IMR-90 (cell line): ENCODE measurements around the gene TPM4. TPM values are rescaled to one million over a fixed set of nuclear protein-coding genes. Genes with fewer than 3 reads are reported as not detected.

Experiments used
- ATAC-seq: fragments of 200-7000 bp; cut with Tn5 transposase; 2 replicates; pipeline ENCODE4 v1.9.1; 2020; ENCODE audit warnings: low read depth, mild to moderate bottlenecking, moderate library complexity
- BruUV-seq: library from RNA; stranded (reverse); fragments of 400-500 nt; replicated peaks from 2 replicates; lab custom pipeline; 2021; lab: Mats Ljungman, UMichigan
- CTCF ChIA-PET: fragments of 300-600 bp; formaldehyde crosslinking; extraction: SDS; loops from one replicate; lab custom pipeline; 2021; ENCODE audit warnings: antibody characterized with exemption; lab: Yijun Ruan, JAX
- POLR2A ChIA-PET: fragments of 300-600 bp; sonication (Branson Sonifier 250); formaldehyde crosslinking; loops from one replicate; lab custom pipeline; 2022; ENCODE audit warnings: antibody characterized with exemption; ENCODE audit not compliant: unreplicated experiment; lab: Charles Lee
- DNase-seq: peaks from one replicate; pipeline ENCODE4 v3.0.0; 2013
- H2AFZ ChIP-seq: replicated peaks from 2 replicates; pipeline ENCODE3; 2013; ENCODE audit warnings: low read length, mild to moderate bottlenecking; ENCODE audit not compliant: poor library complexity
- H2AK5ac ChIP-seq: 2 replicates; pipeline ENCODE4 v1.6.1; 2013; ENCODE audit warnings: low read depth, low read length, inconsistent platforms
- H2AK9ac ChIP-seq: replicated peaks from 2 replicates; pipeline ENCODE3; 2013; ENCODE audit warnings: mild to moderate bottlenecking, low read depth, low read length, moderate library complexity; ENCODE audit not compliant: poor library complexity
- H2BK120ac ChIP-seq: 2 replicates; pipeline ENCODE4 v1.6.1; 2013; ENCODE audit warnings: low read depth, low read length, inconsistent platforms
- H2BK15ac ChIP-seq: 3 replicates; pipeline ENCODE4 v1.6.1; 2013; ENCODE audit warnings: low read depth, low read length, inconsistent platforms
- H2BK20ac ChIP-seq: 2 replicates; pipeline ENCODE4 v1.6.1; 2013; ENCODE audit warnings: low read depth, mild to moderate bottlenecking, inconsistent platforms, low read length, moderate library complexity
- H2BK5ac ChIP-seq: 2 replicates; pipeline ENCODE4 v1.6.1; 2013; ENCODE audit warnings: mild to moderate bottlenecking, low read depth, low read length, inconsistent platforms; ENCODE audit not compliant: poor library complexity, severe bottlenecking
- H3K14ac ChIP-seq: replicated peaks from 2 replicates; pipeline ENCODE4 v1.6.1; 2013; ENCODE audit warnings: low read depth, low read length, inconsistent platforms
- H3K18ac ChIP-seq: 2 replicates; pipeline ENCODE4 v1.6.1; 2013; ENCODE audit warnings: low read depth, low read length, control low read depth
- H3K23ac ChIP-seq: 2 replicates; pipeline ENCODE4 v1.6.1; 2013; ENCODE audit warnings: low read depth, low read length, inconsistent platforms
- H3K27ac ChIP-seq: 2 replicates; pipeline ENCODE4 v1.5.1; 2013; ENCODE audit warnings: mild to moderate bottlenecking, control low read depth, low read length; ENCODE audit not compliant: insufficient read depth
- H3K27me3 ChIP-seq: 2 replicates; pipeline ENCODE4 v1.6.1; 2013; ENCODE audit warnings: low read length; ENCODE audit not compliant: control insufficient read depth, insufficient read depth
- H3K36me3 ChIP-seq: 2 replicates; pipeline ENCODE4 v1.6.1; 2013; ENCODE audit warnings: low read length, mixed read lengths; ENCODE audit not compliant: control insufficient read depth, insufficient read depth
- H3K4ac ChIP-seq: 2 replicates; pipeline ENCODE4 v1.6.1; 2013; ENCODE audit warnings: low read depth, low read length, inconsistent platforms
- H3K4me1 ChIP-seq: 2 replicates; pipeline ENCODE4 v1.6.1; 2013; ENCODE audit warnings: low read length, mixed read lengths; ENCODE audit not compliant: control insufficient read depth, insufficient read depth
- H3K4me2 ChIP-seq: 2 replicates; pipeline ENCODE4 v1.6.1; 2013; ENCODE audit warnings: low read depth, mild to moderate bottlenecking, control low read depth, low read length, moderate library complexity
- H3K4me3 ChIP-seq: 2 replicates; pipeline ENCODE4 v1.5.1; 2013; ENCODE audit warnings: low read depth, mild to moderate bottlenecking, control low read depth, low read length, moderate library complexity; ENCODE audit not compliant: insufficient read depth
- H3K56ac ChIP-seq: 2 replicates; pipeline ENCODE4 v1.6.1; 2013; ENCODE audit warnings: low read length, inconsistent platforms; ENCODE audit not compliant: insufficient read depth; ENCODE audit errors: extremely low read depth
- H3K79me1 ChIP-seq, 2 experiments: 2 replicates each; pipeline ENCODE4 v1.6.1; 2013; ENCODE audit warnings: low read length in 2 of 2, inconsistent platforms in 1 of 2, low read depth in 1 of 2
- H3K9ac ChIP-seq: 2 replicates; pipeline ENCODE4 v1.6.1; 2013; ENCODE audit warnings: low read depth, low read length, control low read depth
- H3K9me1 ChIP-seq: 2 replicates; pipeline ENCODE4 v1.6.1; 2013; ENCODE audit warnings: low read length, inconsistent platforms; ENCODE audit not compliant: insufficient read depth
- H3K9me3 ChIP-seq: 2 replicates; pipeline ENCODE4 v1.6.1; 2013; ENCODE audit warnings: low read length; ENCODE audit not compliant: control insufficient read depth, insufficient read depth
- H4K20me1 ChIP-seq: 2 replicates; pipeline ENCODE4 v1.6.1; 2013; ENCODE audit warnings: low read length, inconsistent platforms; ENCODE audit not compliant: insufficient read depth
- H4K5ac ChIP-seq: 2 replicates; pipeline ENCODE4 v1.6.1; 2013; ENCODE audit warnings: mild to moderate bottlenecking, low read depth, low read length, control low read depth
- H4K8ac ChIP-seq, 2 experiments: 2 replicates each; pipeline ENCODE4 v1.6.1; 2013; ENCODE audit warnings: low read depth in 2 of 2, low read length in 2 of 2, control low read depth in 1 of 2, inconsistent platforms in 1 of 2
- H4K91ac ChIP-seq: 2 replicates; pipeline ENCODE4 v1.6.1; 2013; ENCODE audit warnings: low read depth, low read length, inconsistent platforms; ENCODE audit not compliant: insufficient read depth
- BHLHE40 ChIP-seq: fragments of 150-350 bp; IDR thresholded peaks from 2 replicates; pipeline ENCODE4 v1.6.1; 2016; ENCODE audit warnings: mild to moderate bottlenecking, low read depth, low read length
- CEBPB ChIP-seq: IDR thresholded peaks from 2 replicates; pipeline ENCODE4 v1.6.1; 2012; ENCODE audit warnings: low read depth, low read length, improper control_type of control experiment
- MAFK ChIP-seq: IDR thresholded peaks from 2 replicates; pipeline ENCODE4 v1.6.1; 2012; ENCODE audit warnings: low read depth, low read length, improper control_type of control experiment
- NFE2L2 ChIP-seq: fragments of 150-350 bp; IDR thresholded peaks from 2 replicates; pipeline ENCODE4 v1.6.1; 2016; ENCODE audit warnings: low read depth, mild to moderate bottlenecking, low read length
- POLR2A ChIP-seq: IDR thresholded peaks from 2 replicates; pipeline ENCODE4 v1.6.1; 2012; ENCODE audit warnings: mild to moderate bottlenecking, low read depth, low read length
- RAD21 ChIP-seq: IDR thresholded peaks from 2 replicates; pipeline ENCODE4 v1.6.1; 2012; ENCODE audit warnings: low read length, improper control_type of control experiment
- WGBS, 2 experiments: methylation state at CpG; one replicate each; pipeline versions ENCODE4 v1.1.5 to v1.1.7; 2013; ENCODE audit warnings: missing lambda C conversion rate in 2 of 2; ENCODE audit not compliant: insufficient read length in 1 of 2; ENCODE audit errors: extremely low coverage in 2 of 2; 5-methylcytosine and 5-hydroxymethylcytosine counted together
- dilution Hi-C: fragments of 300-500 bp; cut with HindIII; formaldehyde crosslinking; loops from one replicate; pipeline ENCODE4 v1.14.3; 2018; ENCODE audit warnings: low sequenced_read_pairs; ENCODE audit not compliant: unreplicated experiment
- in situ Hi-C: fragments of 300-500 bp; cut with MboI; formaldehyde crosslinking; loops from 3 replicates; pipeline ENCODE4 v1.14.3; 2019; ENCODE audit warnings: low sequenced_read_pairs, inconsistent platforms, mixed read lengths
- intact Hi-C: fragments of 100-400 bp; cut with micrococcal nuclease; formaldehyde crosslinking; loops from 2 replicates; pipeline ENCODE4 v1.10.0; 2022
- polyA plus RNA-seq, 3 experiments: library from polyadenylated mRNA; depleted of rRNA; stranded (reverse); fragments of >200 nt; gene quantifications; 2 replicates each; pipeline ENCODE4 v1.2.3, GENCODE V29; 2012; ENCODE audit warnings: low replicate concordance in 1 of 3
- total RNA-seq: library from RNA; depleted of rRNA; stranded (reverse); fragments of >200 nt; gene quantifications from 2 replicates; pipeline ENCODE4 v1.2.3, GENCODE V29; 2012
- TF ChIP-seq, protein P1 (sequence below): conservative IDR thresholded peaks from 2 replicates; pipeline ENCODE4 v1.5.1; 2012; ENCODE audit warnings: mild to moderate bottlenecking, low read depth, low read length, improper control_type of control experiment

TPM4 gene
- total and polyA plus RNA-seq, 2 of the 4 experiments (the other 2 are of a cell fraction), result 1,075 to 1,160 TPM

- no peak overlapping the region for H2AK5ac ChIP-seq
- H2AK9ac ChIP-seq, result no peak overlapping the region
- no peak overlapping the region for H3K23ac ChIP-seq
- H4K91ac ChIP-seq, result no peak overlapping the region
- no peaks in the 10 kb centered on the region for H4K20me1 ChIP-seq
- H3K79me1 ChIP-seq, result peaks cover 0 to 26% of the 10 kb centered on the region in 2 experiments; a peak in 2 of 4 replicates
- H4K8ac ChIP-seq, result no peak overlapping the region
- H3K4me1 ChIP-seq, result peaks cover 11% of the 10 kb centered on the region
- H4K5ac ChIP-seq, result no peak overlapping the region
- ATAC-seq (no peak), DNase-seq (no peak)
- intact Hi-C loops, result no loop called here
- no peak overlapping the region for H2BK5ac ChIP-seq
- no peaks in the 10 kb centered on the region for H3K36me3 ChIP-seq
- in situ Hi-C loops, result no loop called here
- H3K9me1 ChIP-seq, result peaks cover 20% of the 10 kb centered on the region
- TF ChIP-seq NFE2L2 (no peak), POLR2A (no peak), CEBPB (no peak), BHLHE40 (no peak), RAD21 (no peak), MAFK (no peak)
- TF ChIP-seq, protein P1, sequence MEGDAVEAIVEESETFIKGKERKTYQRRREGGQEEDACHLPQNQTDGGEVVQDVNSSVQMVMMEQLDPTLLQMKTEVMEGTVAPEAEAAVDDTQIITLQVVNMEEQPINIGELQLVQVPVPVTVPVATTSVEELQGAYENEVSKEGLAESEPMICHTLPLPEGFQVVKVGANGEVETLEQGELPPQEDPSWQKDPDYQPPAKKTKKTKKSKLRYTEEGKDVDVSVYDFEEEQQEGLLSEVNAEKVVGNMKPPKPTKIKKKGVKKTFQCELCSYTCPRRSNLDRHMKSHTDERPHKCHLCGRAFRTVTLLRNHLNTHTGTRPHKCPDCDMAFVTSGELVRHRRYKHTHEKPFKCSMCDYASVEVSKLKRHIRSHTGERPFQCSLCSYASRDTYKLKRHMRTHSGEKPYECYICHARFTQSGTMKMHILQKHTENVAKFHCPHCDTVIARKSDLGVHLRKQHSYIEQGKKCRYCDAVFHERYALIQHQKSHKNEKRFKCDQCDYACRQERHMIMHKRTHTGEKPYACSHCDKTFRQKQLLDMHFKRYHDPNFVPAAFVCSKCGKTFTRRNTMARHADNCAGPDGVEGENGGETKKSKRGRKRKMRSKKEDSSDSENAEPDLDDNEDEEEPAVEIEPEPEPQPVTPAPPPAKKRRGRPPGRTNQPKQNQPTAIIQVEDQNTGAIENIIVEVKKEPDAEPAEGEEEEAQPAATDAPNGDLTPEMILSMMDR, result no peak
- H3K27ac ChIP-seq, result no peak overlapping the region
- ChIA-PET POLR2A (no interaction called here), CTCF (interaction anchor here (2.6 kb wide), 1 partner anchor 20 kb away, joined by 11 read pairs; no protein-coding TSS in a partner anchor)
- 94% methylated on average over 4 of the region's 4 CpGs; no CpG with 5 or more reads in 1 of the 2 experiments for WGBS, 2 experiments
- H3K9me3 ChIP-seq, result peaks cover 7% of the 10 kb centered on the region
- no peaks in the 10 kb centered on the region; the same call in 1 of the 2 replicates for H3K27me3 ChIP-seq
- no peak overlapping the region for H3K4ac ChIP-seq
- H2BK20ac ChIP-seq, result no peak overlapping the region
- H3K4me2 ChIP-seq, result no peak overlapping the region
- H3K18ac ChIP-seq, result no peak overlapping the region
- H2AFZ ChIP-seq, result no peak overlapping the region
- H2BK120ac ChIP-seq, result no peak overlapping the region
- H3K4me3 ChIP-seq, result no peak overlapping the region
- no peak overlapping the region for H3K56ac ChIP-seq
- dilution Hi-C loops, result no loop called here
- no peak overlapping the region for H2BK15ac ChIP-seq
- H3K9ac ChIP-seq, result no peak overlapping the region
- no peak overlapping the region for H3K14ac ChIP-seq
- no TSS peak for BruUV-seq
Measured at GRCh38 chr19:16061943-16062342, 14.4 kb upstream of the TPM4 start.
